HepG2 (cell line): ENCODE measurements around the gene TBC1D5. TPM values are rescaled to one million over a fixed set of nuclear protein-coding genes. Genes with fewer than 3 reads are reported as not detected.

Source experiments
- ATAC-seq: fragments of 200-7000 bp; cut with Tn5 transposase; 3 replicates; pipeline ENCODE4 v1.9.1; 2020; ENCODE audit warnings: mild to moderate bottlenecking, moderate library complexity
- BruUV-seq: library from RNA; stranded (reverse); fragments of 400-500 nt; replicated peaks from 2 replicates; lab custom pipeline; 2021; lab: Mats Ljungman, UMichigan
- CTCF ChIA-PET: fragments of 300-600 bp; formaldehyde crosslinking; extraction: SDS; loops from one replicate; lab custom pipeline; 2021; ENCODE audit warnings: low total read pairs, inconsistent platforms, low intra/inter-chr PET ratio; lab: Yijun Ruan, JAX
- POLR2A ChIA-PET: fragments of 350-600 bp; sonication (Branson Sonifier 250); formaldehyde crosslinking; loops from one replicate; lab custom pipeline; 2020; ENCODE audit warnings: antibody characterized with exemption, inconsistent platforms; lab: Yijun Ruan, JAX
- DNase-seq: peaks from one replicate; pipeline ENCODE4 v3.0.0-alpha.2; 2015; ENCODE audit warnings: low spot score
- FAIRE-seq: peaks from 3 replicates; lab custom pipeline; 2011; peaks lifted over from hg19 to GRCh38; lab: Jason Lieb, UNC
- H2AFZ ChIP-seq: one replicate; pipeline ENCODE4 v1.6.1; 2011; ENCODE audit warnings: low read length, inconsistent platforms
- H3K27ac ChIP-seq: fragments of 300-600 bp; 3 replicates; pipeline ENCODE4 v1.8.0; 2011; ENCODE audit warnings: mixed run types, mild to moderate bottlenecking, mixed read lengths, low read length, inconsistent platforms; ENCODE audit not compliant: insufficient read depth; ENCODE audit errors: extremely low read length
- H3K27me3 ChIP-seq, 2 experiments: fragments of 200-600 bp in 1 of 2; 2 replicates in 1 of 2; 3 replicates in 1 of 2; pipeline versions ENCODE4 v1.6.0 to v1.8.0; 2011; ENCODE audit warnings: low read length in 2 of 2, mild to moderate bottlenecking in 2 of 2, moderate library complexity in 2 of 2, inconsistent platforms in 1 of 2; ENCODE audit not compliant: insufficient read depth in 2 of 2, control insufficient read depth in 1 of 2
- H3K36me3 ChIP-seq, 2 experiments: fragments of 200-600 bp in 1 of 2; replicated peaks in 1 of 2; 2 replicates in 1 of 2; 3 replicates in 1 of 2; pipeline versions ENCODE4 v1.5.1 to v1.8.0; 2011; ENCODE audit warnings: low read length in 2 of 2, inconsistent platforms in 1 of 2; ENCODE audit not compliant: insufficient read depth in 2 of 2, control insufficient read depth in 1 of 2
- H3K4me1 ChIP-seq: 2 replicates; pipeline ENCODE4 v1.5.1; 2012; ENCODE audit warnings: low read length, inconsistent platforms; ENCODE audit not compliant: insufficient read depth
- H3K4me2 ChIP-seq: 2 replicates; pipeline ENCODE4 v1.6.0; 2011; ENCODE audit warnings: low read depth, low read length, inconsistent platforms
- H3K4me3 ChIP-seq, 3 experiments: fragments of 200-600 bp in 1 of 3; sonication (generic), shearing (Covaris generic) in 1 of 3; replicated peaks in 1 of 3; 2 replicates each; pipeline ENCODE4 v1.5.1; 2011 to 2016; ENCODE audit warnings: low read length in 3 of 3, inconsistent platforms in 2 of 3, low read depth in 2 of 3, mild to moderate bottlenecking in 2 of 3, control low read depth in 1 of 3, mixed read lengths in 1 of 3; ENCODE audit not compliant: insufficient read depth in 1 of 3
- H3K79me2 ChIP-seq: one replicate; pipeline ENCODE4 v1.6.1; 2011; ENCODE audit warnings: low read length, inconsistent platforms; ENCODE audit not compliant: insufficient read depth
- H3K9ac ChIP-seq: 2 replicates; pipeline ENCODE4 v1.6.0; 2011; ENCODE audit warnings: mild to moderate bottlenecking, low read depth, low read length, inconsistent platforms; ENCODE audit not compliant: insufficient read depth
- H3K9me3 ChIP-seq: 2 replicates; pipeline ENCODE4 v1.5.1; 2012; ENCODE audit warnings: mild to moderate bottlenecking, low read length
- H4K20me1 ChIP-seq: 2 replicates; pipeline ENCODE4 v1.6.0; 2011; ENCODE audit warnings: inconsistent platforms, mild to moderate bottlenecking, low read length, moderate library complexity; ENCODE audit not compliant: insufficient read depth
- ATF2 ChIP-seq: sonication (generic); formaldehyde crosslinking; IDR thresholded peaks from 2 replicates; pipeline ENCODE4 v1.4.0; 2020; ENCODE audit warnings: missing genetic modification reagents
- BCL3 ChIP-seq: sonication (generic); formaldehyde crosslinking; IDR thresholded peaks from 2 replicates; pipeline ENCODE4 v1.5.1; 2020; ENCODE audit warnings: mild to moderate bottlenecking, missing genetic modification reagents, moderate library complexity
- CBX5 ChIP-seq: sonication (generic); formaldehyde crosslinking; IDR thresholded peaks from 2 replicates; pipeline ENCODE4 v1.4.0; 2020; ENCODE audit warnings: missing genetic modification reagents, borderline replicate concordance
- DNMT3B ChIP-seq: conservative IDR thresholded peaks from 2 replicates; pipeline ENCODE4 v1.6.1; 2016; ENCODE audit warnings: missing biosample characterization, control low read depth
- DPF2 ChIP-seq: sonication (generic); formaldehyde crosslinking; IDR thresholded peaks from 2 replicates; pipeline ENCODE4 v1.4.0; 2020; ENCODE audit warnings: mild to moderate bottlenecking, low read depth, missing genetic modification reagents, borderline replicate concordance
- GATAD2A ChIP-seq: IDR thresholded peaks from 2 replicates; pipeline ENCODE4 v1.6.1; 2016
- NFKBIZ ChIP-seq: IDR thresholded peaks from 2 replicates; pipeline ENCODE4 v1.6.1; 2018; ENCODE audit warnings: missing genetic modification reagents, missing compliant biosample characterization
- RFX1 ChIP-seq: fragments of 450-650 bp; IDR thresholded peaks from 2 replicates; pipeline ENCODE4 v1.6.1; 2017
- RORA ChIP-seq: sonication (generic); formaldehyde crosslinking; IDR thresholded peaks from 2 replicates; pipeline ENCODE4 v1.5.0; 2020; ENCODE audit warnings: mild to moderate bottlenecking, missing genetic modification reagents, moderate library complexity
- TFDP1 ChIP-seq: IDR thresholded peaks from 2 replicates; pipeline ENCODE4 v1.6.1; 2016; ENCODE audit warnings: missing compliant biosample characterization, missing genetic modification reagents, borderline replicate concordance
- ZNF619 ChIP-seq: sonication (generic); formaldehyde crosslinking; IDR thresholded peaks from 2 replicates; pipeline ENCODE4 v1.4.0; 2020; ENCODE audit warnings: mild to moderate bottlenecking, missing genetic modification reagents
- WGBS: methylation state at CpG from one replicate; pipeline ENCODE4 v1.1.6; 2017; ENCODE audit warnings: low lambda C conversion rate; 5-methylcytosine and 5-hydroxymethylcytosine counted together
- in situ Hi-C: cut with HindIII; loops from 2 replicates; pipeline ENCODE4 v1.10.0; 2017; ENCODE audit warnings: low pct_unique_long_range_greater_than_20kb; ENCODE audit not compliant: extremely low pct_ligation_motif_present
- intact Hi-C: fragments of 100-400 bp; cut with micrococcal nuclease; formaldehyde crosslinking; loops from one replicate; pipeline ENCODE4 v1.10.0; 2022; ENCODE audit not compliant: unreplicated experiment
- polyA plus RNA-seq, 8 experiments: library from polyadenylated mRNA; depleted of rRNA in 3 of 8; stranded (reverse) in 7 of 8; unstranded in 1 of 8; fragments of >200 nt; fragmentation: Illumina TruSeq in 4 of 8; extraction: Trizol in 4 of 8; gene quantifications; 2 replicates each; pipeline versions ENCODE4 v1.2.1 to v1.2.3, GENCODE V29; 2011 to 2016; ENCODE audit warnings: low read depth in 4 of 8, missing spikeins in 1 of 8, mixed read lengths in 1 of 8; ENCODE audit not compliant: insufficient read depth in 1 of 8
- total RNA-seq, 5 experiments: library from RNA; depleted of rRNA; stranded (reverse); fragments of >200 nt; fragmentation: Illumina TruSeq; extraction: Trizol; gene quantifications; 2 replicates each; pipeline ENCODE4 v1.2.3, GENCODE V29; 2016; ENCODE audit warnings: low read depth in 1 of 5

The TBC1D5 gene
- total and polyA plus RNA-seq, 2 of the 13 experiments (the other 11 are each of a cell fraction or from before 2014, with no cell fraction given), result 19.2 to 33.3 TPM

GRCh38 chr3:17349093-17349492 lies 393.3 kb downstream of the TBC1D5 start:
- Histone ChIP-seq H3K9ac (no peak overlapping the region), H3K36me3 (no peaks in the 10 kb centered on the region), H4K20me1 (no peaks in the 10 kb centered on the region)
- ATAC-seq (no peak), FAIRE-seq (no peak), DNase-seq (no peak)
- CTCF ChIA-PET, result no interaction called here
- BruUV-seq, result no TSS peak
- in situ Hi-C loops, result no loop called here
- TF ChIP-seq CBX5 (no peak), TFDP1 (CRISPR knock-in tag) (no peak), ZNF619 (no peak), NFKBIZ (CRISPR knock-in tag) (no peak), GATAD2A (CRISPR knock-in tag) (no peak), BCL3 (CRISPR knock-in tag) (no peak), DNMT3B (CRISPR knock-in tag) (no peak), RORA (CRISPR knock-in tag) (no peak), DPF2 (CRISPR knock-in tag) (no peak), ATF2 (no peak), RFX1 (no peak)
- TF ChIP-seq, all 625 proteins: peak for 0
- intact Hi-C loops, result no loop called here
- Histone ChIP-seq H3K4me2 (no peak overlapping the region), H3K27ac (no peak overlapping the region), H3K4me1 (no peaks in the 10 kb centered on the region), H2AFZ (no peak overlapping the region), H3K79me2 (no peaks in the 10 kb centered on the region), H3K9me3 (no peaks in the 10 kb centered on the region), H3K4me3 (no peak overlapping the region), H3K27me3 (no peaks in the 10 kb centered on the region)
- WGBS, result 88% methylated on average over 1 of the region's 1 CpG
- POLR2A ChIA-PET, result no interaction called here
